GM19328 (cell line): ENCODE data around the gene SHANK2.

Source experiments
- ATAC-seq: cut with Tn5 transposase; IDR thresholded peaks from one replicate; pipeline ENCODE4 v1.9.1; 2021; ENCODE audit warnings: mild to moderate bottlenecking, moderate library complexity; ENCODE audit not compliant: unreplicated experiment

Gene SHANK2

DNA sequence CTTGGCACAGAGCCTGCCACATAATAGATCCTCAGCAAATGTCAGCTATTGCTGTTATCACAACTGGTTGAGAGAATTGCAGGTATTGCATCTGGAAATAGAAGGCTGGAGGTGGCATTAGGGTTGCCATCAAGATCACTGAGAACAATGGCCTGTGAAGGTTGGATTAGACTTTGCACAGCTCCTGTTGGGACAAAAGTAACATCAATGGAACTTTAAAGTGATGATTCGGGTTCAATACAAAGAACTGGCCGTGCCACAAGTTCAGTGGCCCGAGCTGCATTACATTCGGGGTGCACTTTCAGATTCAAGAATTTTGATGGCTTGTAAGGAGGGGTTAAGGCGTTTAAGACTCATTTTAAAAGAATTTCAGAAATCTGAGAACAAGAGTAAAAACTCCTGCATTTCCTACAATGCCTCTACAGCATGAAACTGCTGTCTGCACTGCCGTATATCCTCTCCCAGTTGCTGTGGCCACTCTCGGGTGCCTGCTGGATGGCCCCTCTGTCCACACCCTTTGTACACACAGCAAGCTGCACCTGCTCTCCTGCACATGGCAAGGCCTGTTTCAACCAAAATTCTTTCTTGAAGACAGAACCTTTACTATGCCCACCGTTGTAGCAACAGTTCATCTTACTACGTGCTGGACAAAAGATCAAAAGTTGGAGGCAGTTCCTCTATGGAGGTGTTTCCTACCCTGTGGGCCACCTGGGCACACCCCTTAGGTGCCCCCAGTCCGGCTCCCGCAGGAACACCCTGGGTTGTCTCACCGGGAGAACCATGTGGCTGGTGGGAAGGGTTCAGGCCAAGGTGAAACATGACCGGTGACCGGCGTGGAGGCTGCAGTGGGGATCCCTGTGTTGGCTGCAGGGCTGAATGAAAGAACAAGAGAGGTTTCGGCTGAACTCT, 17.5 kb upstream of the SHANK2 start:
- no peak for ATAC-seq

DNA sequence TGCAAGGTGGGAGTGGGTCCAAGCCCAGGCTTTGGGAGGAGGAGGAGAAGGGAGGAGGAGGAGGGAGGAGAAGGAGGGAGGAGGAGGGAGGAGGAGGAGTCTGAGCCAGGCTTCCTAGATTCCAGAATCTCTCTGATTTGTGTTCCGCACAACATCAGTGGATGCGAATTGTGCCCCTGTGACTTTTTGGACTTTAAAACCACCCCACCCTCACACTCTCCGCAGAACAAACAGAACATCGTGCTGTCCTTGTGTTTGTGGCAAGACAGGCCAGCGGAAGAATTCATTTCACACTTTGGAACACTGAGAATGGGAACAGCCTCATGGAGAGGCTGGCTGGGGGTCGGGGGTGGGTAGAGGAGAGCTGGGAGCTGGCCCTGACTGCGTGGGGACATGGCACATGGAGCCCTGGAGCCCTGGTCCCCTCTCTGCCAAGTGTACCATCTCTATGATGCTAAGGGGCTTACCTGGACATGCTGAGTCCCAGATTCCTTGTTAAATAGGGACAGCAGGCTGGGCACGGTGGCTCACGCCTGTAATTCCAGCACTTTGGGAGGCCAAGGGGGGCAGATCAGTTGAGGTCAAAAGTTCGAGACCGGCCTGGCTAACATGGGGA, 16.4 kb upstream of the SHANK2 start:
- ATAC-seq: no peak

DNA sequence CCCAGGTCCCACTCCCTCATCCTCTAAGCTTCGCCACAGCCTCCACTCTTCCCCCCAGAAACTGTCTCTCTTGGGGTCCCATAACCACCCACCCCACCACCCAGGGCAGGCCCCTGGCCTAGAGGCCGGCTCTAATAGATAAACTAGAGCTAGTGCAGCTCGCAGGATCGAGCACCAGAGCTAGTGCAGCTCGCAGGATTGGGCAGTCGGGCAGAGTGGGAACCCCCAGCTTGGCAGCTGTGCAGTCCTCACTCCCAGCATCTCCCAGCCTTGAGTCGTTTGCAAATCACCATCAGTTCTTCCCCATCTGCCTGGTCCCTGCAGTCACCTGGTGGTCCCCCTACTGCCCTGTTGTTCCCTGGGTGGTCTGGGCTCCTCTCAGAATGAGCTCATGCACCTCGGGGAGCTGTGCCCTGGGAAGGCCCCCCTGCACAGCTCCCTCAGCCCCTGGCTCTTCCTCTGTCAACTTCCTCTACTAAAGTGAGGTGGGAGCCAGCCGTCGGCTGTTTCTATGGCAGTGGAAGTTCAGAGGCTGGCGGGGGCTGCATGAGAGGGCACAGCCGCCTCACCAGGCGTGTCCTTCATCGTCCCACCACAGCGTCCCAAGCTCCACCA, 15.5 kb upstream of the SHANK2 start:
- ATAC-seq: no peak

DNA sequence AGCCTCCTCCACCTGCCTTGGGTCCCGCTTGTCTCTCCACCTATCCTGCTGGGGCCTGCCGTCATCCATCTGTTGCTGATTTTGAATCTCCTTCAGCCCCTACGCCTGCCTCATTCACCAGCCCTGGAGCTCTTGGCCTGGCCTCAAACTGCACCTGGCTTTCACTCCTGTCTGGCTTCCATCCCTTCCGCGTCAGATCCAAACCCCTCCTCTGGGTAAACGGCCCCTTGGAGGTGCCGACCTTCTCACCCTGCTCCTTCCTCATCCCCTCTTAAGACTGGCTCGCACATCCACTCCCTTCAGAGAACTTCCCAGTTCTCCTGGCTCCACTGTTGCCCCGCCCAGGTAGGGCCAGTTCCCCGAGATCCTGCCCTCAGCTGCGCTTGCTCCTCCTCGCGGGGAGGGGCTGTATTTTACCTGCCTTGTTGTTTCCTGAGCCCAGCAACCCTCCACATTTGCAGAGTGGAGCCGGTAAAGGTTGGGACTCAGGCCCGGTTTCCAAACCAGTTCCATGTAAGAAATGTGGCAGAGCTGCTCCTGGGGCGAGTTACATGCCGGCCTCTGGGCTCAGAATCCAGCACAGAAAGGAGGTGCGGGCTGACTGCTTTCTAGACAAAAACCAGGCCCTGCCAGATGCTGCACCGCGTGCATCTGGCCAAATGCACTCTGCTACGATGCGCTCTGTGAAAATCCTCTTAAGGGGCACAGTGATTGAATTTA, 13.9 kb upstream of the SHANK2 start:
- ATAC-seq: no peak

DNA sequence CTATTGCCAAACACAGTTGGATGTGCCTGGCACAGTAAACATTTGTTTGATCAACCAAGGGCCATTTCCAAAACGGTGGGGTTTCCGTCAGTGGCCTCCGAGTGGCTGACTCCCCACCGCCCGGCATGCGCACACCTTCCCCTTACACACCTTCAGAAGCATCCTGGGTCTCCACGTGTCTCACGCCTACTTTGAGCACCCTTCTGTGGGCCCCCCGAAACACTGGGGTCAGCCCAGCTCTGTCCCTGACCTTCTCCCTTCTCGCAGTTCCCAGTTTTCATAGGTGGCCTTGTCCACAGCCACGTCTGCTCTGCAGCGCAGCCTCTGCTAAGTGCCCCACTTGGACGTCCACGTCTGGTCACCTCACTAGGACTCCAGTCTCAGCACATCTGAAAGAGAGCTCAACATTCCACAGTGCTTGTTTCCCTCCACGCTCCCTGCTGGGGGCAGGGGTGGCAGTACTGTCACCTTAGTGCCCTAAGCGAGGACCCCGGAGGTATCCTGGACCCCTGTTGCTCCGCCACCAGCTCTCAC, 13.2 kb upstream of the SHANK2 start:
- no peak for ATAC-seq

DNA sequence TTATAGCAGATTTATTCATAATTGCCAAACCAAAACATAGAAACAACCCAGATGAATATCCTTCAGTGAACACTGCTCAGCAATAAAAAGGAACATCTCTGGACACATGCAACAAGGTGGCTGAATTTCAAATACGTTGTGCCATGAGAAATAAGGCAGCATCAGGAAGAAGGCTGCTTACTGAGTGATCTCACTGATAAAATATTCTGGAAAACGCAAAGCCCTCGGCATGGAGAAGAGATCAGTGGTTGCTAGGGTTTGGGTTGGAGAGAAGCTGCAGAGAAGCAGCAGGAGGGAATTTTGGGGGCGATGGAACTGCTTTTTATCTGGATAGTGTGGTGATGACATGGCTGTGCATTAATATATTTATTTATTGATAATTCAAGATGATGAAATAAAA, 11.0 kb upstream of the SHANK2 start:
- no peak for ATAC-seq

DNA sequence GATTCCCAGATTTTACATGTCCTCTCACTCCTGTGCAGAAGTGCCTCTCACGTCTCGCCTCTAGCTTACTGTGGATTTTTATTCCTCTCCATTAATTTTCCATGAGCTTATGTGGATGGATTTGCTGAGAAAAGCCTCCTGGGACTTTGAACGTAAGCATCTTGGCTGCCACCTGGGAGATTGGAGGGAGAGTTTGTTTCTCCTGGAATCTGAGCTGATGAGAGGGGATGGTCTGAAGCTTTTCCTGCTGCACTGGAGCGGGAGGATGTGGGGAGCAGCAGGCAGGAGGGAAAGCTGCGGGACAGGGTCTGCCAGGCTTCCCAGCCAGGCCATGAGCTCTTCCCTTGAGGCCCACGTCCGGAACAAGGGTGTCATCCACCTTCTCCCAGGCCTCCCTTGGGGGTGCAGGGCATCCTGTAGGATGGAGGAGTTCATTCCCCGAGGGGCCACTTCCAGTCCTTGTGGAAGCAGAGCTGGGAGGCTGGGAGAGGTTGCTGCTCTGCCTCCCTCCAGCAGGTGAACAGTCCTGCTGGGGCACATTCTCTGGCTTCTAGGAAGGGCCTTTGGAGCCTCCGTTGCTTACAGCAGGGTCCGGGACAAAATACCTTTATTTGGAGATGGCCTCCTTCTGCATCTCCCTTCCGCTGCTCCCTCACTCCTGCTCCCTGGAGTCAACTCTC, 3.6 kb upstream of the SHANK2 start:
- ATAC-seq: no peak

DNA sequence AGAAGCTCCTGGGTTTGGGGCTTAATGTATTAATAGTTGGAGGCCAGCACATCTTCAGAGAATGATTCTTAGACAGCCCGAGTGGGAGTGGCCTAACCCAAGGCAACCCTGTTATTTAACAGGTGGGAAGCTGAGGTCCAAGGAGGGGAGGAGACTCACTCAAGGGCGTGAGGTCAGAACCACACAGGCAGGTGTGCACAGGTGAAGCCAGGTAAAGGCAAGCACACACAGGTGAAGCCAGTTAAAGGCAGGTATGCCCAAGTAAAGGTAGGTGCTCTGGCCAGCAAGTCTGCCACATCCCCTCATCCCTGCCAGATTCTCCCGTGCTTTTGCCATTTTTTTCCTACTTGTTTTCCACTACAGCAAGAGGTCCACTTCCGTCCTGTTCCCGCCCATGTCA, 2.9 kb upstream of the SHANK2 start:
- no peak for ATAC-seq

DNA sequence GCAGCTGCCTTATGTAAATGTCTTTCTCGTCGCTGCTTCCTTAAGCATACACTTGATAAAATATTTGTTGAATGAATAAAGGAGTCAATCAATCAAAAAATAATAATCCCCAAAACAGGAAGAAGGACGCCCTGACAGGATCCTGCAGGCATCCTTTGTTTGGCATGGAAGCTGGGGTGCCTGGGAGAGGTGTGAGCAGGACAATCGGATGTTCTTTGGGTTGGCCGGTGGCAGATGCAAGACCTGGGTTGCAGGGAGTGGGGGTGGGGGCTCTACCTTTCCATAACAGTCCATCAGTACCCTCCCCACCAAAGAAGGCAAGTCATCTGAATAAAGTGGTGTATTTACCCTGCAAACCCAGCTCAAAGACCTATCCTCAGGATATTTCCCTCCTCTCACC, 1.4 kb upstream of the SHANK2 start:
- no peak for ATAC-seq

DNA sequence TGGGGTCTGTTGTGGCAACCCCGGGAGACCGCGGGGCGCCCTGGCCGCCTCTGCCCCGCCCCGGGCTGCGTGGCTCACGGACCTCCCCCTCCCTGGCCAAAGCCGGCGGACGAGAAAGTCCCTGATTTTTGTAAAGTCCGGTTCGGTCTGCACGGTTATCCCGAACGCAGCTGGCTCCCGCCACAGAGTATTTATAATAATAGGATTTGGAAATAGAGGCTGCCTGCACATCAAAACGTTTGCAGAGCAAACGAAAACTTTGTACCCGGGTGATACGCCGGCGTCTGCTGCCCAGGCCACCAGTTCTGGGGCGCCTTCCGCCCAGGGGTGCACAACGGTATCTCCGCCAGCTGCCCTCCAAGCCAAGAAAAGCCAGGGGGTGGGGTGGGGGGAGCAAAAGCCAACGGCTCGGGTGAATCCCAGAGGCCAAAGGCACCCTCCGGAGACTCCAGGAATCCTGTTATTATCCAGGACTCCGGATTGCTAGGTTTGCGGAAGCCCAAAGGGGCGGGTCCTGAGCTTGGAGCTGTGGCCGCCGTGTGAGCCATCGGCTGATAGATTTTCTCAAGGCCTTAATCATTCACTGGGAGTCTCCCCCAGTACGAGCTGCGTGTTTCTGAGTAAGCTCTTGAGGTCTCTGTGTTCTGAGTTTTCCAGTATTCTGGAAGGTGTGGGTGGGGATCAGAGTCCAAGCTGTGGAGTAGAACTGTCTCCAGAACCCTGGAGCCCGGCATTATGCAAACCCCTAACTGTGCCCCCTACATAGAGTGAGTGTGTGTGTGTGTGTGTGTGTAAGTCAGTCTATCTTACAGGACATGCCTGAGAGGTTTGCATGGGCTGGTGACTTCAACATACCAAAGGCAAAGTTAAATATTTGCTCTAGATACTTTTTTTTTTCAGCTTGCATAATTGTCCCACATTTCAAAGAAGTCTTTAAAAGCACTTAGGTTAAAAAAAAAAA, 673 bp upstream of the SHANK2 start:
- no peak for ATAC-seq

DNA sequence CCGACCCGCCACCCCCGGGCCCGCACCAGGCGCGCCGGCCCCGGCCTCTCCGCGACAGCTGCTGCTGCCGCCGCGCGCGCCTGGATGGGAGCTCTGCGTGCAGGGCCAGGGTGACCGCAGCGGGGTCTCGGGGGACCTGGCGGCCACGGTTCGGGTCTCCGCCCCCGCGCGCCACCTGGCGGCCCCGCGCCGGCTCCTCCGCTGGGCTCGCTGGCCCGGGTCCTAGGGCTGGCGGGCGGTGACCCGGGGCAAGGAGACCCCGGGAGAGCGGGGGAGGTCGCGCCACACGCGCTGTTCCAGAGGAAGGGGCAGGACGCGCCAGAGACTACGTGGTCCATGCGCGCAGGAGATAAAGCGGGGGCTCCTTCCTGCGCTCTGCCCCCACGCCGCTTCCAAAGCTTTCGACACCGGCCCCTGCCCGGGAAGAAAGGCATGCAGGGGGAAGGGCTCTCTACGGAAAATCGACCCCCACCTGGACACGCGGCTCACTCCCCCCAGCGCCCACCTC, 562 bp downstream of the SHANK2 start:
- ATAC-seq: no peak

DNA sequence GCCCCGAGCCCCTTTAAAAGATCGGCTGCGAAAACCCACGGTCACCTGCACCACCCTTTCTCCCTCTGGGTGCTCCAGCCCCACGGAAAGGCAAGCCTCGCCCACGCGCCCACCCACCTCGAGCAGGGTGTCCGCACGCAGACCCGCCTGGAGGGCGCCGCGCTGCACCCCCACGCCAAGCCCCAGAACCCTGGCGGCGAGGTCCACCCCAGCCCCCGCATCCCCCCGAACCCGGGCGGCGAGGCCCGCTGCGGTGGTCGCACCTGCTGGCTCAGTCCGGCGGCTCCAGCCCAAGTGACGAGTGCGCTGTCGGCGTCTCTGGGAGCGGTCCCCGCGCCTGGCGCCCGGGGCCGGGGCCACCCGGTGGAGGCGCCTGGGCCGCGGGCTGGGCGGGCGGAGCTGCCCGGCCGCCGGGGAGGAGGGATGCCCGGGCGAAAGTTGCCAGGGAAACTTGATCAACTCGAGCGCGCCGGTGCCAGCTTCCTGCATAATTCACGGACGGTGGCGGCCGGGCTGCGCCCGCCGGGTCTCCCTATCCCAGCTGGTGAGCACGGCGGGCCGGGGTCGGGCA, 1.1 kb downstream of the SHANK2 start:
- ATAC-seq: no peak

DNA sequence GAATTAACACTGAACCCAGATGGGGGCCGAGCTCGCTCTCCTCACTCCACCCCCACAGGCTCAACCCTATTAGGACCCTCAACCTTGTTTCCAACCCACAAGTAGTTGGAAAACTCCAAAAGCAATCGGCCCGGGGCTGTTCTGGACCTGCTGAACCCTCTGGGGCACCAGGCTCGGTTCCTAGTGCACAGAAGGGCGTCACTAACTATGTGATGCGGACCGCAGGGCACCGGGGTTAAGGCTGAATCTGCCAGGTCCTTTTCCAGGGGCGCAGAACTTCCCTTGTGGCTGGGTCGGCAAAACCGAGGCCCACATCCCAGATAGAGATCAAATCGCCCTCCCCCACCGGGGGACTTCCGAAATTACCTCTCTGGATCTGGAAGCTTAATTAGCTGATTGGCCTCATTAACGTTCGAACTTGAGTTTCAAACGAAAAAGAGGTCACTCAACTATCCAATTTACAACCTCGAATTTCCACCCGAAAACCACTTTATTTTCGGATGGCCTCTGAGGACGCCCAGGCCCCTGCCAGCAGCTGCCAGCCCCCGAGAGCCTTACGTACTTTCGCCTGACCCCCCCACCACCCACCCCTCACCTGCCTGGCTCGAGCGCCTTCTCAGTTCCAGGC, 1.7 kb downstream of the SHANK2 start:
- ATAC-seq: no peak

DNA sequence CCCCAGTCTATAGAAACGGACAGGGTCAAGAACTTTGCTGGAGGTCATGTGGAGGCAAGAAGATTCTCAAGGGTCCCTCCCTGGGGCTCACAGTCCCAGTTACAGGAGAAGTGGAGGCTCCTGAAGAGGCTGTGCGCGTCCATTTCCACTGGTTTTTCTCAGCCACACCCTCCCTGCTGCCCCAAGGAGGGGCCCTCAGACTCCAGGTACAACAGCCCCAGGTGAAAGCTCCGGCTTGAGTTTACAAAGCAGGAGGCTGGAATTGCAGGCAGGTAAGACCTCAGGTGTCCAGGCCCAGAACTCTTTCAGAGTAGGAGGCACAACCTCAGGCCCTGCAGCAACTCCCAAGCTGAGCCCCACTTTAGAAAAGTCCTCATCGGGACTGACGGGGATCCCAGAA, 3.1 kb downstream of the SHANK2 start:
- no peak for ATAC-seq

DNA sequence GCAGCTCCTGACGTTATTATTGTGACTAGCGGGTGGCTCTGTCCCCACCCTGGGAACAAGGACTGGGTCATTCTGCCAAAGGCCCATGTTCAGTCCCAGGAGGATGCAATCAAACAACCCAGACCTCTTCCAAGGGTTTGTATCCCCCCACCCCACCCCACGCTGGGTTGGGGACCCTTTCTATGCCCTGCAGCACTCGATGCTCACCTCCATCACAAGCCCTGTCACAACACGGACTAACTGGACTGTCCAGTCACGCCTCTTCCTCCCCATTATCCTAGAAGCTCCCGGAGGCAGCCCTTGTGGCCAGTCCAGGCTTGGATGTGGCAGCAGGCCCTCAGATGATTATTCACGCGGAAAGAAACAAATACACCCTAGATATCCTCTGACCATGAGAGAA, 3.7 kb downstream of the SHANK2 start:
- ATAC-seq: no peak

DNA sequence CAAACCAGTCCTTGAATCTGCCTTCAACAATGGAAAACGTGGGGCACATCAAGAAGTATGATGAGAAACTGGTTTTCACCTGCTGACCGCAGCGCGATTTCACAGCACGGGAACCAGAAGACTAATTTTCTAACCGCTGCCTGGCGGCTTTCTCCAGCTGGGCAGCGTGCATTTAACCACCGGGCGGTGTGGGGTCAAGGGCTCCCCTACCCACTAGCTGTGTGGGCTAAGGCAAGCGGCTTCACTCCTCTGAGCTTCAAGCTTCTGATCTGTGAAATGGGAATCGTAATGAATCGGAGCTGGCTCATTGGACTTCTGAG, 4.2 kb downstream of the SHANK2 start:
- no peak for ATAC-seq

DNA sequence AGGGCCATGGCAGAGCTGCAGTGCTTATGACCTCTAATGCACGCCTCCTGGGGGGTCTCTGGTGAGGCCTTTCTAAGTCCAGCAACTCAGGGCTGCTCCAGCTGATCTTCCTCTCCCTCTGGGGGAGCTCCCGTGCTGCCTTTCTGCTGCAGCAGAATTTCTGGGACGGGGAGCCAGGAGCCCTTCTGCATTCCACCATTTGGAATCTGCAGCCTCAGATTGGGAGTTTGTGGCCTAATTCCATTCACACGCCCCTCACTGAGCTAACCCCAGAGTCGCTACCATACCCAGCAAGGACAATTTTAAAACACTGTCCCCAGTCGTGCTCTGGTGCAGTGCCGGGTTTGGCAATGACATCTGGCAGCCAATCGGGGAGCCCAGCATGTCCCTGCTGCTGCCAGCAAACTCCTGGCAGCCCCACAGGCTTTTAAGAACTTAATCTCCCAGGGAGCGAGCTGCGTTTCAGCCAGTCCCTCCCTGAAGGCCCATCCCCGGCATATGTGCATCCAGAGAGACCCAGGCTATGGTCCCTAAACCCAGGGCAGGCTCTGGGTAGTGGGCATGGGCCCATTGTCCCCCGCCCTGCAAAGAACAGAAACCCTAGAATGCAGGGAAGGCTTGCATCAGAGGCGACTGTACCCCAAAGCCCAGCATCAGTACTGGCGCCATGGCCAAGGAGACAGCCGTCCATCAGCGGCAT, 4.7 kb downstream of the SHANK2 start:
- ATAC-seq: no peak

DNA sequence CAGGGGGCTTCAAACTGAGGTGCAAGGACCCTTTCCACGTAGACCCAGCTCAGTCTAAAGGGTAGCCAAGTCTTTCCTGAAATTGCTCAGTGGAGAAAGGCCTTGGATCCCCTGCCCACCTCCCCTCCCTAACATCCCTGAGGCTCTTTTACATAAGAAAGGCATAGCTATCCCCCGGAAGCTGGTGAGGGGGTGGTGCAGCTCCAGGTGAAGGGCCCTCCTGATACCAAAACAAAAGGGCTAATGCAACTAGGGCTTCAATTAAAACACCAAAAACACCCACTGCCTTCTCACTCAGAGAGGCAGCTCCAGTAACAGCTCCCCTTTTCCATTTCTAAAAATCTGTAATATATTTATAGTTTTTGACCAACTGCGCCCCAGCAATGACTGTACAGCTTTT, 5.8 kb downstream of the SHANK2 start:
- no peak for ATAC-seq
